GM19035 (cell line): Measurements from ENCODE around the gene FBXO45.
"Not testable (repeated sequence)": the region's sequence is repeated elsewhere in the genome, so short reads cannot be mapped to it uniquely, and the experiment has no call there.

Experiments
- ATAC-seq: cut with Tn5 transposase; IDR thresholded peaks from one replicate; pipeline ENCODE4 v1.9.1; 2021; ENCODE audit not compliant: unreplicated experiment

The FBXO45 gene

GRCh38 chr3:196615234-196615633, 46.8 kb downstream of the FBXO45 start:
- not testable (repeated sequence) for ATAC-seq

- ATAC-seq: no peak
Measured at GRCh38 chr3:196617256-196617655, 48.8 kb downstream of the FBXO45 start.

GRCh38 chr3:196619223-196619622, 50.8 kb downstream of the FBXO45 start:
- no peak for ATAC-seq

GRCh38 chr3:196619627-196620026, 51.2 kb downstream of the FBXO45 start:
- not testable (repeated sequence) for ATAC-seq

GRCh38 chr3:196620161-196620604, 51.7 kb downstream of the FBXO45 start:
- ATAC-seq: peak; percentile 61

GRCh38 chr3:196620684-196621083, 52.2 kb downstream of the FBXO45 start:
- no peak for ATAC-seq

GRCh38 chr3:196621611-196622010, 53.2 kb downstream of the FBXO45 start:
- no peak for ATAC-seq

- peak; percentile 56 for ATAC-seq
Measured at GRCh38 chr3:196624067-196624790, 55.8 kb downstream of the FBXO45 start.

- no peak for ATAC-seq
Measured at GRCh38 chr3:196624907-196625306, 56.4 kb downstream of the FBXO45 start.

GRCh38 chr3:196625331-196625730, 56.9 kb downstream of the FBXO45 start:
- no peak for ATAC-seq

GRCh38 chr3:196627918-196628231, 59.4 kb downstream of the FBXO45 start:
- no peak for ATAC-seq

GRCh38 chr3:196629228-196629627, 60.8 kb downstream of the FBXO45 start:
- no peak for ATAC-seq

- no peak for ATAC-seq
Measured at GRCh38 chr3:196631682-196632045, 63.2 kb downstream of the FBXO45 start.

GRCh38 chr3:196632046-196632751, 63.7 kb downstream of the FBXO45 start:
- ATAC-seq: peak; percentile 82

GRCh38 chr3:196633555-196634151, 65.2 kb downstream of the FBXO45 start:
- no peak for ATAC-seq

- ATAC-seq: no peak
Measured at GRCh38 chr3:196634224-196634623, 65.8 kb downstream of the FBXO45 start.

GRCh38 chr3:196634829-196635228, 66.4 kb downstream of the FBXO45 start:
- ATAC-seq: no peak

- no peak for ATAC-seq
Measured at GRCh38 chr3:196636369-196637349, 68.2 kb downstream of the FBXO45 start.

GRCh38 chr3:196637941-196638340, 69.5 kb downstream of the FBXO45 start:
- not testable (repeated sequence) for ATAC-seq
